NCI-H2227 (cell line): Measurements from ENCODE around the gene CHRD.
"Not testable (repeated sequence)": the region's sequence is repeated elsewhere in the genome, so short reads cannot be mapped to it uniquely, and the experiment has no call there.

ENCODE experiments used
- DNase-seq: peaks from one replicate; lab custom pipeline; 2025; ENCODE audit not compliant: unreplicated experiment; lab: John Stamatoyannopoulos, UW

CHRD gene

DNA sequence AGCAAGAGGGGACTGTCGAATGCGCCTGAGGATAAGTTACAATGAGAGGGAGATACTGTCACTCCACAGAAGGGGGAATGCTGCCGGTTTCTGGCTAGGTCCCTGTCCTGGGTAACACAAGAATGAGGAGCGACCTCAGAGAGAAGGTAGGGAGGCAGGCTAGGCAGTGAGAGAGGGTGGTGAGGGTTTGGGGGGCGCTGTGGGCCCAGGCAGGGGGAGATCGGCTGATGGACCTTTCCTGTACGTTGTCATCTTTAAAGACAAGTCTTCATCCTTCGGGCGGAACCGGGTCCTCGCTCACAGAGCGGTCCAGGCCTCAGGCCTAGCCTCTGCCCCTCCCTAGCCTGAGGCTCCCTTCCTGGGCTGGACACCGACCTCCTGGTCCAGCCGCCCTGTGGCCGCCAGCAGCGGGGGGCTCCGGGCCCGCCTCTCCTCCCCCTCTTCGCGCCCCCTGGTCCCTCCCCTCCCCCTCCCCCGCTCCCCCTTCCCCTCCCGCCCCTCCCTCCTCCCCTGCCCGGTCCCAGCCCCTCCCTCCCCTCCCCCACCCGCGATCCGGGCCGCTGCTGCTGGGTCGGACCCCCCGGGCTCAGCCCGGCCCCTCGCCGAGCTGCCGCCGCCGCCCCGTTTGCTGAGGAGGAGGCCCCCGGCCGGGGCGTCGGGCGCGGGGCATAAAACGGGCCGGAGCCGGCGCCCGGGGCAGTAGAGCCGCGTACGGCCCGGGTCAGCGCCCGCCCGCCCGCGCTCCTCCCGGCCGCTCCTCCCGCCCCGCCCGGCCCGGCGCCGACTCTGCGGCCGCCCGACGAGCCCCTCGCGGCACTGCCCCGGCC is at the start of gene CHRD:
Gene CHRD, plus strand, starts transcription at position 697 of the 827 bp plus-strand sequence. CDS start 265 bp downstream, outside the sequence.
- no peak for DNase-seq

DNA sequence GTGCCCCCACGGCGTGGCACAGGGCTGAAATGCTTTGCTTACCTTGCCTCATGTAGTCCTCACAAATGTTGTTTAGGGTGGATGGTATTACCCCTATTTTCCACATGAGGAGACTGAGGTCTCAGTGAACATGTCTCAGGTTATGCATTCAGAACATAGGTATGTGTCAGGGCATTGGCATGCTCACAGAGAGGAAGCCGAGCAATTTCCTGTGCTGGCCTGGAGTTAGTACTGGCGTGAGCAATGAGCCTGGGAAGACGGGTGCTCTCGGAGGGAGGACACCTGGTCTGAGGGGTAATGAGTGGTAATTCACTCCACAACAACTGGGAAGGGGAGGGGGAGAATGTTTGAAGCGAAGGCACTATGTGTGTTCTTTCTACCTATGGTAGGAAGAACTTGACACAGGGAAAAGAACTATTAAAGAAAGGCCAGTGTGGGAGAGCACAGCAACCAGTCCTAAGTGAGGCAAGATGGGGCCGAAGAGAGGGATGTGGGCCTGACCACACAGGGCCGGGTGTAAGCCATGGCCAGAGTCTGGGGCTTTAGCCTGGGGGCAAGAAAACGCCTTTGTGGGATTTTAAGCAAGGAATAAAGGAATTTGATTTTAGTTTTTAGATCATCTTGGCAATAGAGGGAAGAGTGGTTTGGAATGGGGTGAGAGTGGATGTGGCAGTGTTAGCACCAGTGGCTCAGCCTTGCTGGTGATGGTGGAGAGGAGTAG is 47.3 kb upstream of the CHRD start:
- DNase-seq: no peak

DNA sequence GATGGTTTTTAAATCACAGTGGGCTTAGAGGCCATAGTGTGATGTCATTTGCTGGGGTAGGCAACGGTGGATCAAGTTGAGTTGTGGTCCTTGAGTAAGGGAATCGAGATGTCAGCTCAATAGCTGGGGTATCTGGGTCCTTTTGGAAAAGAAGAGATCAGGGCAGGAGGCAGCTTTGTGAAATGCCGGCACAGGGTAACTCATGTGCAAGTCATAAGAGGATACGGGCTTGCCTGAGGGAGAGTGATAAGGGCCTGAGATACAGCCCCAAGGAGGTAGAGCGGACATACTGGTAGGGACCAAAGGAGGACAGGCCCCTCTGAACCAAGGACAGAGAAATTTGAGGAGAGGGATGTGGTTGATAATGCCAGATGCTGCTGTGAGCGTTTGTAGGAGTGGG is 46.7 kb upstream of the CHRD start:
- no peak for DNase-seq

DNA sequence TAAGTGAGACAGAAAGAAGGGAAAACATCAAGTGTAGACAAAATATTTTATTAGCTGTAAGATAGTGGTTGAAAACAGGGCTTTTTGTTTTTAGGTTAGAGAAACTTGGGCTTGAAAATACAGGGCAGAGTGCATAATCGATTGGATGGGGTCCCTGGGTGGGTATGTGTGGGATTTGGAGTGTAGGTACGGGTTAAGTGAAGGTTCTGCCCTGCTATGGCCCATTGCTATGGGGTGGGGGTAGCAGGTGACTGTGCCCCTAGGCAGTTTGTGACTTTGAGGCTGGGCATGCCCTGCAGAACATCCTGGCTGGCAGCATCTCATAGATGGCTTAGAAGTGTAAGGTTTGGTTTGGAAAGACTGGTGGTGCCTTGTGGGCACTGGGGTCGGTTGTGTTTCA is 46.2 kb upstream of the CHRD start:
- no peak for DNase-seq

DNA sequence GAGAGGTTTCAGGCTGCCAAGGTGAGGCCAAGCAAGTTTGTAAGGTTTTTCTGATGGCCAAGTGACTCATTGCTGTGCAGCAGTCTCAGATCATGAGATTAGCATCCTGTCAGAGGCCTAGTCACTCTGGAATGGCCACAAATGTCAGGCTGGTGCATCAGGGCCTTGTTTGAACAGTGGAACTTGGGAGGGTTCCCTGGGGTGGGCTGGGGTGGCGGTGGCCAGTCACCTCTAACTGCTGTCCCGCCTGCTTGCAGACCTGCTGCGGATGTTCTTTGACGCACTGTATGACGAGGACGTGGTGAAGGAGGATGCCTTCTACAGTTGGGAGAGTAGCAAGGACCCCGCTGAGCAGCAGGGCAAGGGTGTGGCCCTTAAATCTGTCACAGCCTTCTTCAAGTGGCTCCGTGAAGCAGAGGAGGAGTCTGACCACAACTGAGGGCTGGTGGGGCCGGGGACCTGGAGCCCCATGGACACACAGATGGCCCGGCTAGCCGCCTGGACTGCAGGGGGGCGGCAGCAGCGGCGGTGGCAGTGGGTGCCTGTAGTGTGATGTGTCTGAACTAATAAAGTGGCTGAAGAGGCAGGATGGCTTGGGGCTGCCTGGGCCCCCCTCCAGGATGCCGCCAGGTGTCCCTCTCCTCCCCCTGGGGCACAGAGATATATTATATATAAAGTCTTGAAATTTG is 45.2 kb upstream of the CHRD start:
- DNase-seq: no peak

DNA sequence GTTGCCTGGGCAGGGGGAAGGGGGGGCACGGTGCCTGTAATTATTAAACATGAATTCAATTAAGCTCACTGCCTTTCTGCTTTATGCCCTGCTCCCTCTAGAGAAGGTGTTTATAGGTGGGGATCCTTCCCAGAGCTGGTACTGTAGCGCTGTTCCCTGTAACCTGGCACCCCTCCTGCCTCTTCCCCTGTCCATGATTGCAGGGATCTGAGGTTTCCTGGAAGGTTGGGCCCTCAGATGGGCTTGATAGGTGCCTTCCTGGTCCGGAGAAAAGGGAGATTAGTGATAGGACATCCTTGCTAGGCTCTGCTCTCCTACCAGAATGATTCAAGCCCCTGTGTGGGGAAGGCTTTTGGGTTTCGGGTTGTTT is 44.6 kb upstream of the CHRD start:
- DNase-seq: peak; percentile 61

DNA sequence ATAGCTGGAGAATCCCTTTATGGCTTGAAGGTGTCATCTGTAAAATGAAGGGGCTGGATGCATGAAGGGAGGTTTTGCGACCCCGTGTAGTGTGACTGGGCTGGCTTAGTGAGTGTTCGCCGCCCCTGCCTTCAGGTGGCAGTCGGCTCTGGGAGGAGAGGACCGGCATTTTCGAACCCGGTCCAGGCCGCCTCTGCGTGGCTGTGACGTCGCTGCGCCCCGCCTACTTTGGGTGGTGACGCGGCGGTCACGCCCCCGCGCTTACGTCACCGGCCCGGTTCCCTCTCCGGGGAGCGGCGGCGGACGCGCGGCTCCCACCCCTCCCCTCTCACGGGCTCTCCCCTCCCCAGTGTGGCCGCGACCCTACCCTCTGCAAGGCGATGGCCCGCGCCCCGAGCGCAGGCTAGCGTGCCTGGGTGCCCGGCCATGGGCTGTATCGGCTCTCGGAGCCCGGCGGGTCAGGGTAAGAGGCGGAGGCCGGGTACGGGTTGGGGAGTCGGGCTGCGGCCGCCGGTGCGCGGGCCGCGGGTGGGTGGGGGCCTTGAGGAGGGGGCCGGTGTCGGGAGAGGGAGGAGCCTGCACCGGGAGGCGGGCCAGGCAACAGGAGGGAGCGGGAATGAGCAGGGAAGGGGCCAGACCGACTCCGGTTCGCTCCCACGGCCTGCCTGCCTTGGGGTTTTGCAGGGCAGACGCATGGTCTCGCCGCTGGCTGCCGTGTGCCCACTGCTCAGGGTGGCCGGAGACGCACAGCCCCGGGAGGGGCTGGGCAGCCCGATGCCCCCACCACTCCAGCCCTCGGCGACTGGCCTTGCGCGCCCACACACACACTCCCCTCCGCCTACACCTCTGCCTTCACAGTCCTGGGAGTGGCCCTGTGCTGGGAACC is 44.0 kb upstream of the CHRD start:
- peak; percentile 94 for DNase-seq

DNA sequence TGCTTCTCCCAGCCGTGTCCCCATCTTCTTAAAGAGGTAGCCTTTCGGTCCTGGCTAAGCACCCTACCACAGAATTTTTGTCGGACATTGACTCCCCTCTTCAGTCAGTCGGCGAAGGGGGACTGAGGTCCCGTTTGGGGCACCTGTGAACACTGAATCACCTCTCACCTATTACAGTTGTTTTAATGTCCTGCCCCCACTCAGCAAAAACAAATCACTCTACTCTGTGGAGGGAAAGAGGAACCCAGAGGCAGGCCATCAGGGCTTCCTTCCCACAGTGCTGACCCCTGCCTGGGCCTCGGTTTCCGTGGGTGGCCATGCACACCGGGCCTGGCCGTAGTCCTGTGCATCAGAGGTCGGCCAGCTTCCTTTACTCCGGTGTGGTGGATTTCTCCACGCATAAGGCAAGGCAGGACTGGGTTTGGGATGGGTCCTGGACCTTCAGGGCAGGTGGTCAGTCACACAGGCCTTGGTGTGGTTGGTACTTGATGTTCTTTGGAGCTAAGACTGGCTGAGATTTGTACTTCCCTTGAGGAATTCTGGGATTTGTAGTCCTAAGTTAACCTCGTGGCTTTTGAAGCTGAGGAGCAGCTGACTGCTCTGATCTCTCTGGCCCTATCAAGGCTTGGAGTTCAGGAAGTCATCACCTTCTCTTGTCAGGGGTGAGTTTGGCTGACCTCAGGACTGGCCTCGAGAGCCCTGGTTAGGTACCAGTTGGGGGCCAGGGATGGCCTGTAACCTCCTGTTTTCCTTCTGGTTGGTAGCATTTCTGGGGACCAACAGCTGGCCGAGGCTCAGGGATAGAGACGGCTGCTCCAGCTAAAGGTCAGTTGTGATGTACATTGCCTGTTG is 43.1 kb upstream of the CHRD start:
- DNase-seq: peak; percentile 62

DNA sequence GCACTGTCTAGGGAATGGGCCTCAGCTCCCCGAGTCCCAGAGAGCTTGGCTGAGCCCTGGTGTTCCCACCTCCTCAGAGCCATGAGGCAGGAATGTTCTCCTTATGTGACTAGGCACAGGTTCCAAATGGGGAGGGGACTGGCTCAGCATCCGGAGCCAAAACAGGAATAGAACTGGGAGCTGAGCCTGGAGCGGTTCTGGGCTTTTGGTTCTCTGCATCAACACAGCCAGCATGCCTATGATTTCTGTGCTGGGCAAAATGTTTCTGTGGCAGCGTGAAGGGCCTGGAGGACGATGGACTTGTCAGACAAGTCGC is 42.5 kb upstream of the CHRD start, which contains the start of gene FAM131A:
Gene FAM131A, plus strand, starts transcription at position 202 of the 316 bp plus-strand sequence. Its CDS starts 31 bp downstream, at position 233.
- DNase-seq: no peak

DNA sequence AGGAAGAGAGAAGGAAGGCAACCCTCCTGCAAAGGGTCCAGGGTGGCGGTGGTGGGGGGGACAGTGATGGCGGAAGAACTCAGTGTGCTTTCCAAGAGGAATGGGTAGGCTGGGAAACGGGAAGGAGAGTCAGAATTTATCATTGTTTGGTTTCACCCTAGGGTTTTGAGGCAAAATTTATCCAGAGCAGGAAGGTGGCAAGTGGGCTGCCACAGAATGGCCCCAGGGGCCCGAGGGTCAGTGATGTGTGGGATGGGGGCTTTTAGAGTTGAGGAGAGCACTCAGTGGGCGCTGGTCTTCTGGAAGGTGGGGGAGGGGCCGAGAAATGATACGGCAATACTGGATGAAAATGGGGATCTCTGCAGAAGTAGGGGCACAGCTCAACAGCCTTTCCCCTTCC is 41.9 kb upstream of the CHRD start:
- DNase-seq: no peak

DNA sequence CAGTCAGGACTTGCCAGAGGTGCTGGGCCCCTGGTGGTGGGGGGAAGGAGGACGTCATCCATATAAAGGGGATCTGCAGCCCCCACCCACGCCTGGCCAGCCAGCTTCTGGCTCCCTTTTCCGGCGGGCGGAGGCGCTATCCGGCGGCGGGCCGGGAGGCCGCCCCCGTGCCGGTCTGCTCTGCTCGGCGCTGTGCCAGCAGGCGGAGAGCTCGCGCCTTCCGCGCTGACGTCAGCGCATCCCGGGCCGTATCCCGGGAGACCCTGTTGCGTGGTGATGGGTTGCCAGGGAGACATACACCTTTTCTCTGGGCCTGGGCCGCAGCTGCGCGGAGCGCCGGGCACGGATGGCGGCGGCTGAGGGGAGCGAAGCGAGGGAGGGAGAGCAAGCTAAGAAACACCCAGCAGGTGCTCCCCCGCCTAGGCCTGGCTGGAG is 41.3 kb upstream of the CHRD start:
- DNase-seq: peak; percentile 98

DNA sequence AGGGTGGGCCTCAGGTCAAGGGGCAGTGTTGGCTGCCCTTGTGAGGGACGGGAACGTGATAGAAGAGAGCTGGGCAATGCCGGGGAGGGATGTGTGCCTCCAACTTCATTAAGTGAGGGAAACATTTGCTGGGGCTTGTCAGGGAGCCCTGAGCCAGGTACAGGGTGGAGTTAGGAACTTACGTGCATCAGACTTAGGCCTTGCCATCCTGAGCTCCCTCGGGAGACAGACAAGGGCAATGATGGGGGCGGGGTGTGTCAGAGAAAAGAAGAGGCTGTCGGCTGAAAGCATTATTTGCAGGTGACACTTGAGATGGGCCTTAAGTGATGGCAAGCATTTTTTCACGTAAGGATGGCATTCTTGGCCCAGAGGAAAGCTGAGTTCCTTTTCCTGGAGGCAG is 40.9 kb upstream of the CHRD start:
- peak; percentile 71 for DNase-seq

DNA sequence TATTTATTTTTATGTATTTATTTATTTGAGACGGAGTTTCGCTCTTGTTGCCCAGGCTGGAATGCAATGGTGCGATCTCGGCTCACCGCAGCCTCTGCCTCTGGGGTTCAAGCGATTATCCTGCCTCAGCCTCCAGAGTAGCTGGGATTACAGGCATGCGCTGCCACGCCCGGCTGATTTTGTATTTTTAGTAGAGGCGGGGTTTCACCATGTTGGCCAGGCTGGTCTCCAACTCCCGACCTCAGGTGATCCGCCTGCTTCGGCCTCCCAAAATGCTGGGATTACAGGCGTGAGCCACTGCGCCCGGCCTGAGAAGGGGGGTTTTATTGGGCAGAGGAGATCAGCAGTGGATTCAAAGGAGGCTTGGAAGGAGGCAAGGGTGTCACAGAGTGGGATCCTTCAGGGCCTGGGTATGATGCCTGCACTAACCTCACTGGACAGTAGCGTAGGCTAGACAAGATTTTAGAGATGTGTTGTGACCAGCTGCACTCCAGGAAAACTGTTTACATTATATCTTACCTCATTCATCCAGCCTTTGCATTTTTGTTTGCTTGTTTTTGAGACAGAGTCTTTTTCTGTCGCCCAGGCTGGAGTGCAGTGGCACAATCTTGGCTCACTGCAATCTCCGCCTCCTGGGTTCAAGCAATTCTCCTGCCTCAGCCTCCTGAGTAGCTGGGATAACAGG is 40.3 kb upstream of the CHRD start:
- not testable (repeated sequence) for DNase-seq

DNA sequence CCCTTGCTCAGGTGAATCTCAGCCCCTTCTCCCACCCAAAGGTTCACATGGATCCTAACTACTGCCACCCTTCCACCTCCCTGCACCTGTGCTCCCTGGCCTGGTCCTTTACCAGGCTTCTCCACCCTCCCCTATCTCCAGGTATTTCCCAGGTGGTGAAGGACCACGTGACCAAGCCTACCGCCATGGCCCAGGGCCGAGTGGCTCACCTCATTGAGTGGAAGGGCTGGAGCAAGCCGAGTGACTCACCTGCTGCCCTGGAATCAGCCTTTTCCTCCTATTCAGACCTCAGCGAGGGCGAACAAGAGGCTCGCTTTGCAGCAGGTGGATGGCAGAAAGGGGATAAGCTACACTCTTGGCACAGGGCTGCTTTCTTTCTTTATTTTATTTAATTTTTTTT is 37.9 kb upstream of the CHRD start:
- DNase-seq: no peak

DNA sequence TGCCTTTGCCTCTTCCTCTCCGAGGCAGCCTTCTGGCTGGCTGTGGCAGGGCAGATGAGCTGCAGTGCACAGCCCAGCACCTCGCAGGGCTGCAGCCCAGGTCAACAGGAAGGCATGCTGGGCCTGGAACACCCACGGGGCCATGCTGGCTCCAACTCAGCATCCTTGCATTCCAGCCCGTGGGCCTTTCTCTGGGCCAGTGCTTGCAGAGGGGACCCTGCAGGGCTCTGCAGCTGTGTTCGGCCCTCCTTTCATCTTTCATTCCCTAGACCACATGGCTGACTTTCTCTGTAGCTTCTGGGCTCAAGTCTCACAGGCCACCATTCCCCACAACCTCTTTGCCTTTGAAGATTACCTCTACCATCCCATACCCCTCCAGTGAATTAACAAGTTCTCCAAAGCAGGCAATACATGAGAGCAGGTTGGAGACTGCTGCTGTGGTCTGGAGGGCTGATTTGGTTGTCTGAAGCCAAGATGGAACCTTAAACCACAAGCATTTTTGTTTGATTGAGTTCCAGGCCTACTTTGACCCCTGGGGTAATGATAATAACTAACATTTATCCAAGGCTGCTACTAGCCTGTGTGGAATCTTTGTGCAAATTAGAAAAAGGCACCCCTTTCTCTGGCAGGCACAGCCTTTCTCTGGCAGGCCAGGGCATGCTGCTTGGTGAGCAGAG is 36.5 kb upstream of the CHRD start:
- DNase-seq: no peak

DNA sequence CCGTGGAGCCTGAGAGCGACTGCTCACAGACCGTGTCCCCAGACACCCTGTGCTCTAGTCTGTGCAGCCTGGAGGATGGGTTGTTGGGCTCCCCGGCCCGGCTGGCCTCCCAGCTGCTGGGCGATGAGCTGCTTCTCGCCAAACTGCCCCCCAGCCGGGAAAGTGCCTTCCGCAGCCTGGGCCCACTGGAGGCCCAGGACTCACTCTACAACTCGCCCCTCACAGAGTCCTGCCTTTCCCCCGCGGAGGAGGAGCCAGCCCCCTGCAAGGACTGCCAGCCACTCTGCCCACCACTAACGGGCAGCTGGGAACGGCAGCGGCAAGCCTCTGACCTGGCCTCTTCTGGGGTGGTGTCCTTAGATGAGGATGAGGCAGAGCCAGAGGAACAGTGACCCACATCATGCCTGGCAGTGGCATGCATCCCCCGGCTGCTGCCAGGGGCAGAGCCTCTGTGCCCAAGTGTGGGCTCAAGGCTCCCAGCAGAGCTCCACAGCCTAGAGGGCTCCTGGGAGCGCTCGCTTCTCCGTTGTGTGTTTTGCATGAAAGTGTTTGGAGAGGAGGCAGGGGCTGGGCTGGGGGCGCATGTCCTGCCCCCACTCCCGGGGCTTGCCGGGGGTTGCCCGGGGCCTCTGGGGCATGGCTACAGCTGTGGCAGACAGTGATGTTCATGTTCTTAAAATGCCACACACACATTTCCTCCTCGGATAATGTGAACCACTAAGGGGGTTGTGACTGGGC is 35.1 kb upstream of the CHRD start:
- DNase-seq: no peak

DNA sequence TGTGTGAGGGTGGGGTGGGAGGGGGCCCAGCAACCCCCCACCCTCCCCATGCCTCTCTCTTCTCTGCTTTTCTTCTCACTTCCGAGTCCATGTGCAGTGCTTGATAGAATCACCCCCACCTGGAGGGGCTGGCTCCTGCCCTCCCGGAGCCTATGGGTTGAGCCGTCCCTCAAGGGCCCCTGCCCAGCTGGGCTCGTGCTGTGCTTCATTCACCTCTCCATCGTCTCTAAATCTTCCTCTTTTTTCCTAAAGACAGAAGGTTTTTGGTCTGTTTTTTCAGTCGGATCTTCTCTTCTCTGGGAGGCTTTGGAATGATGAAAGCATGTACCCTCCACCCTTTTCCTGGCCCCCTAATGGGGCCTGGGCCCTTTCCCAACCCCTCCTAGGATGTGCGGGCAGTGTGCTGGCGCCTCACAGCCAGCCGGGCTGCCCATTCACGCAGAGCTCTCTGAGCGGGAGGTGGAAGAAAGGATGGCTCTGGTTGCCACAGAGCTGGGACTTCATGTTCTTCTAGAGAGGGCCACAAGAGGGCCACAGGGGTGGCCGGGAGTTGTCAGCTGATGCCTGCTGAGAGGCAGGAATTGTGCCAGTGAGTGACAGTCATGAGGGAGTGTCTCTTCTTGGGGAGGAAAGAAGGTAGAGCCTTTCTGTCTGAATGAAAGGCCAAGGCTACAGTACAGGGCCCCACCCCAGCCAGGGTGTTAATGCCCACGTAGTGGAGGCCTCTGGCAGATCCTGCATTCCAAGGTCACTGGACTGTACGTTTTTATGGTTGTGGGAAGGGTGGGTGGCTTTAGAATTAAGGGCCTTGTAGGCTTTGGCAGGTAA is 34.3 kb upstream of the CHRD start:
- peak; percentile 86 for DNase-seq
